GM12801 (cell line): ENCODE results near the gene C6.

Experiments used
- TF ChIP-seq, protein P1 (sequence below): IDR thresholded peaks from one replicate; pipeline ENCODE4 v1.5.1; 2011; ENCODE audit warnings: control low read depth; ENCODE audit not compliant: insufficient read length; ENCODE audit errors: extremely low read depth

C6 gene

DNA sequence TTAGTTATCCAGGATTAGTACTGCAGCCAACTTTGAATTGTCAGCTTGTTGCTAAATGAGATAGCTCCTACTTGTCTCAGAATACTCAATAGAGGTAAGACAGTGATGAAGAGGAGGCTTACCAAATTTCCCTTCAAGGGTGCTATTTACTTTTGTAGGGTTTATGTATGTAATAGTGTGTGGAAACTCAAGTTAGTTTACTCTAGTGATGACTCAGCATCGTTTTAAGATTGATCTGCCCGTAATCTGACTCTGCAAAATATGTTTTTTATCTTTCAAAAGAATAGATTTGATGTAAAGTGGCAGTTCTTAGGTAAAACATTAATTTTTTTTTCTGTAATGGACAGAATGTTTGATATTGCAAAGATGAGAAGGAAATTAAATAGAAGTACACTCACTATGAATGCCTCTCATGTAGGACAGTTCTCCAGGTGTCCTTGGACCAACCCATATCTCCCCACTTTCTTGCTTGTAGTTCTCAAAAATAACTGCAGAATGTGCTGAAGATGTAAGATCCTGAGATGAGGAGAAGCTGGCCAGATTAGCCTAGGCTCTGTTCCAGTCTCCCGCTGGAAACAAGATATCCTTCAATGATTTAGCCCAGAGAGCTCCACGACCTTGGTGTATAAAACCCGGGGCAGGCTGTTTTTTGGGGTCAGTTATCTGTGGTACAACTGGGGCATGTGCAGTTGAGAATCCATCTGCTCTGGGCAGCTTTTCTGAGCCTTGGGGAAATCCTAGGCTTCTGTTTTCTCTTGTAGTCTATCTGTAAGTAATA is 117.8 kb downstream of the C6 start:
- TF ChIP-seq, protein P1, sequence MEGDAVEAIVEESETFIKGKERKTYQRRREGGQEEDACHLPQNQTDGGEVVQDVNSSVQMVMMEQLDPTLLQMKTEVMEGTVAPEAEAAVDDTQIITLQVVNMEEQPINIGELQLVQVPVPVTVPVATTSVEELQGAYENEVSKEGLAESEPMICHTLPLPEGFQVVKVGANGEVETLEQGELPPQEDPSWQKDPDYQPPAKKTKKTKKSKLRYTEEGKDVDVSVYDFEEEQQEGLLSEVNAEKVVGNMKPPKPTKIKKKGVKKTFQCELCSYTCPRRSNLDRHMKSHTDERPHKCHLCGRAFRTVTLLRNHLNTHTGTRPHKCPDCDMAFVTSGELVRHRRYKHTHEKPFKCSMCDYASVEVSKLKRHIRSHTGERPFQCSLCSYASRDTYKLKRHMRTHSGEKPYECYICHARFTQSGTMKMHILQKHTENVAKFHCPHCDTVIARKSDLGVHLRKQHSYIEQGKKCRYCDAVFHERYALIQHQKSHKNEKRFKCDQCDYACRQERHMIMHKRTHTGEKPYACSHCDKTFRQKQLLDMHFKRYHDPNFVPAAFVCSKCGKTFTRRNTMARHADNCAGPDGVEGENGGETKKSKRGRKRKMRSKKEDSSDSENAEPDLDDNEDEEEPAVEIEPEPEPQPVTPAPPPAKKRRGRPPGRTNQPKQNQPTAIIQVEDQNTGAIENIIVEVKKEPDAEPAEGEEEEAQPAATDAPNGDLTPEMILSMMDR = no peak

DNA sequence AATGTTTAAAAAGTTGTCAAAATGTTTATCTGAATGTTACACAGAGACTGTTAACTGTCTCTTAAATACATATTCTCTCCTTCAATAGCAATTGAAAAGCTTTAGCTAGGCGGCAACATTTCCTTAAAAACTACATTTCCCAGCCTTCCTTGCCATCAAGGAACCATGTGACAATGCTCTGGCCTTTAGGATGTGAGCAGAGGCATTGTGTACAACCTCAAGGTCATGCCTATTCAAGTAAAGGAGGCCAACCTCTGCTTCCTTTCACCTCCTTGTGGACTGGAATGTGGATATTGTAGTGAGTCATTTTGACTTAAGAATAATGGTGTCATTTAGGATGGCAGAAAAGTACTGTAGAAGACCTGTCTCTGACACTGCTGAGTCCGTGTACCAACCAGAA is 118.5 kb downstream of the C6 start:
- TF ChIP-seq, protein P1 = no peak

GRCh38 chr5:41093803-41094202 is 119.5 kb downstream of the C6 start:
- TF ChIP-seq, protein P1 = no peak
